Measurements from ENCODE around the gene GPS1. TPM values are rescaled to one million over a fixed set of nuclear protein-coding genes. Genes with fewer than 3 reads are reported as not detected.

Gene GPS1
- total and polyA plus RNA-seq, 2 experiments from 2014 or later: 101 to 160 TPM

- H3K4me2 ChIP-seq: no peak overlapping the region
- H3K4me3 ChIP-seq: no peak overlapping the region
- 92% methylated on average over 30 of the region's 30 CpGs for WGBS (ENCODE audit: low lambda C conversion rate, missing lambda C conversion rate)
Measured at GRCh38 chr17:82007495-82008257, 44.0 kb upstream of the GPS1 start.

GRCh38 chr17:82008258-82008940 is 43.3 kb upstream of the GPS1 start:
- no peak for TF ChIP-seq EZH2 (IDR thresholded peaks at IDR 0.05; ENCODE audit: borderline replicate concordance)
- TF ChIP-seq EZH2phosphoT487 (IDR thresholded peaks at IDR 0.05; ENCODE audit: low read depth, severe bottlenecking, unreplicated experiment): no peak
- no peak for TF ChIP-seq CTCF (IDR thresholded peaks at IDR 0.05; ENCODE audit: poor library complexity)
- Histone ChIP-seq H3K9me2 (replicated peaks; ENCODE audit: insufficient read depth) (no peaks in the 10 kb centered on the region), H3K4me1 (ENCODE audit: insufficient read depth) (peaks cover 21% of the 10 kb centered on the region), H3K27me3 (no peaks in the 10 kb centered on the region), H3K27ac (no peak overlapping the region), H3K9me3 (ENCODE audit: low read depth) (no peaks in the 10 kb centered on the region), H2AFZ (no peak overlapping the region), H3K4me2 (no peak overlapping the region), H3K79me2 (no peaks in the 10 kb centered on the region), H3K36me3 (replicated peaks; ENCODE audit: insufficient read depth, low read depth) (no peaks in the 10 kb centered on the region), H3K4me3 (no peak overlapping the region), H4K20me1 (ENCODE audit: insufficient read depth, poor library complexity, severe bottlenecking) (no peaks in the 10 kb centered on the region)
- no peak for DNase-seq (ENCODE audit: low spot score)
- WGBS (ENCODE audit: low lambda C conversion rate, missing lambda C conversion rate): 92% methylated on average over 22 of the region's 26 CpGs

More at GRCh38 chr17:82007495-82008257, 44.0 kb upstream of the GPS1 start:
- TF ChIP-seq EZH2phosphoT487 (IDR thresholded peaks at IDR 0.05; ENCODE audit: low read depth, severe bottlenecking, unreplicated experiment): no peak
- DNase-seq (ENCODE audit: low spot score): no peak
- no peak overlapping the region for H2AFZ ChIP-seq
- H3K27me3 ChIP-seq: no peaks in the 10 kb centered on the region
- no peak overlapping the region for H3K27ac ChIP-seq
- no peaks in the 10 kb centered on the region for H3K9me3 ChIP-seq (ENCODE audit: low read depth)
- peaks cover 23% of the 10 kb centered on the region for H3K4me1 ChIP-seq (ENCODE audit: insufficient read depth)
- H3K36me3 ChIP-seq (replicated peaks; ENCODE audit: insufficient read depth, low read depth): no peaks in the 10 kb centered on the region
- H4K20me1 ChIP-seq (ENCODE audit: insufficient read depth, poor library complexity, severe bottlenecking): no peaks in the 10 kb centered on the region
- no peaks in the 10 kb centered on the region for H3K9me2 ChIP-seq (replicated peaks; ENCODE audit: insufficient read depth)
- peaks cover 1% of the 10 kb centered on the region for H3K79me2 ChIP-seq

- H3K4me1 ChIP-seq (ENCODE audit: insufficient read depth): peaks cover 16% of the 10 kb centered on the region
- H3K4me3 ChIP-seq: no peak overlapping the region
- no peaks in the 10 kb centered on the region for H3K9me3 ChIP-seq (ENCODE audit: low read depth)
- no peak overlapping the region for H2AFZ ChIP-seq
- no peak for DNase-seq (ENCODE audit: low spot score)
- no peaks in the 10 kb centered on the region for H4K20me1 ChIP-seq (ENCODE audit: insufficient read depth, poor library complexity, severe bottlenecking)
- 98% methylated on average over 18 of the region's 28 CpGs for WGBS (ENCODE audit: low lambda C conversion rate, missing lambda C conversion rate)
- H3K4me2 ChIP-seq: no peak overlapping the region
- TF ChIP-seq CTCF (IDR thresholded peaks at IDR 0.05; ENCODE audit: poor library complexity): no peak
- TF ChIP-seq EZH2 (IDR thresholded peaks at IDR 0.05; ENCODE audit: borderline replicate concordance): no peak
- TF ChIP-seq EZH2phosphoT487 (IDR thresholded peaks at IDR 0.05; ENCODE audit: low read depth, severe bottlenecking, unreplicated experiment): no peak
- no peaks in the 10 kb centered on the region for H3K79me2 ChIP-seq
- H3K27ac ChIP-seq: no peak overlapping the region
- no peaks in the 10 kb centered on the region for H3K36me3 ChIP-seq (replicated peaks; ENCODE audit: insufficient read depth, low read depth)
- no peaks in the 10 kb centered on the region for H3K27me3 ChIP-seq
- no peaks in the 10 kb centered on the region for H3K9me2 ChIP-seq (replicated peaks; ENCODE audit: insufficient read depth)
Measured at GRCh38 chr17:82008941-82009405, 42.7 kb upstream of the GPS1 start.

GRCh38 chr17:82009413-82009812 is 42.3 kb upstream of the GPS1 start:
- Histone ChIP-seq H3K79me2 (no peaks in the 10 kb centered on the region), H3K36me3 (replicated peaks; ENCODE audit: insufficient read depth, low read depth) (no peaks in the 10 kb centered on the region), H3K27me3 (no peaks in the 10 kb centered on the region), H3K4me3 (no peak overlapping the region), H3K27ac (no peak overlapping the region), H3K9me3 (ENCODE audit: low read depth) (no peaks in the 10 kb centered on the region), H3K9me2 (replicated peaks; ENCODE audit: insufficient read depth) (no peaks in the 10 kb centered on the region), H2AFZ (no peak overlapping the region), H3K4me1 (ENCODE audit: insufficient read depth) (peaks cover 12% of the 10 kb centered on the region), H3K4me2 (no peak overlapping the region), H4K20me1 (ENCODE audit: insufficient read depth, poor library complexity, severe bottlenecking) (no peaks in the 10 kb centered on the region)
- no peak for DNase-seq (ENCODE audit: low spot score)
- TF ChIP-seq EZH2 (IDR thresholded peaks at IDR 0.05; ENCODE audit: borderline replicate concordance) (no peak), EZH2phosphoT487 (IDR thresholded peaks at IDR 0.05; ENCODE audit: low read depth, severe bottlenecking, unreplicated experiment) (no peak), CTCF (IDR thresholded peaks at IDR 0.05; ENCODE audit: poor library complexity) (no peak)
- WGBS (ENCODE audit: low lambda C conversion rate, missing lambda C conversion rate): 97% methylated on average over 15 of the region's 15 CpGs
